SK-N-SH treated with all-trans-retinoic acid at 6 μM for 48 hours (cell line): ENCODE measurements around the gene RGMA.

ENCODE experiments used
- ATAC-seq: fragments of 200-7000 bp; cut with Tn5 transposase; 3 replicates; pipeline ENCODE4 v1.9.1; 2020; ENCODE audit warnings: mild to moderate bottlenecking, moderate library complexity
- ARNTL ChIP-seq: fragments of 450-650 bp; formaldehyde crosslinking; IDR thresholded peaks from 2 replicates; pipeline ENCODE4 v1.5.0; 2020; ENCODE audit warnings: low read depth, mild to moderate bottlenecking, moderate library complexity, borderline replicate concordance
- BACH2 ChIP-seq: fragments of 250-450 bp; sonication (Bioruptor Pico); IDR thresholded peaks from 2 replicates; pipeline ENCODE4 v1.9.0; 2021; ENCODE audit warnings: mild to moderate bottlenecking, borderline replicate concordance
- GLIS3 ChIP-seq: fragments of 250-450 bp; sonication (Bioruptor Pico); IDR thresholded peaks from 2 replicates; pipeline ENCODE4 v1.5.0; 2020; ENCODE audit warnings: mild to moderate bottlenecking, moderate library complexity
- ISL1 ChIP-seq: fragments of 250-450 bp; sonication (Bioruptor Pico); IDR thresholded peaks from 2 replicates; pipeline ENCODE4 v2.1.2; 2022; ENCODE audit warnings: mild to moderate bottlenecking, moderate library complexity
- OSR1 ChIP-seq: fragments of 250-450 bp; sonication (Bioruptor Pico); IDR thresholded peaks from 2 replicates; pipeline ENCODE4 v1.8.0; 2022; ENCODE audit warnings: moderate library complexity, mild to moderate bottlenecking, inconsistent platforms
- PPARA ChIP-seq: fragments of 250-450 bp; sonication (Bioruptor Pico); IDR thresholded peaks from 2 replicates; pipeline ENCODE4 v1.5.0; 2020; ENCODE audit warnings: mild to moderate bottlenecking, borderline replicate concordance
- RARB ChIP-seq: fragments of 250-450 bp; sonication (Bioruptor Pico); IDR thresholded peaks from 2 replicates; pipeline ENCODE4 v1.8.0; 2021; ENCODE audit warnings: mild to moderate bottlenecking, moderate library complexity
- SNAI2 ChIP-seq: fragments of 250-450 bp; sonication (Bioruptor Pico); IDR thresholded peaks from 2 replicates; pipeline ENCODE4 v1.5.0; 2020; ENCODE audit warnings: mild to moderate bottlenecking, moderate library complexity
- TOX ChIP-seq: fragments of 250-450 bp; sonication (Bioruptor Pico); IDR thresholded peaks from 2 replicates; pipeline ENCODE4 v1.8.0; 2021; ENCODE audit warnings: mild to moderate bottlenecking, moderate library complexity, borderline replicate concordance
- ZC3H10 ChIP-seq: fragments of 250-450 bp; sonication (Bioruptor Pico); IDR thresholded peaks from 2 replicates; pipeline ENCODE4 v1.5.1; 2021; ENCODE audit warnings: mild to moderate bottlenecking, moderate library complexity
- ZFP3 ChIP-seq: fragments of 250-450 bp; sonication (Bioruptor Pico); IDR thresholded peaks from 2 replicates; pipeline ENCODE4 v1.5.0; 2020; ENCODE audit warnings: mild to moderate bottlenecking, moderate library complexity
- ZNF70 ChIP-seq: fragments of 450-650 bp; formaldehyde crosslinking; IDR thresholded peaks from 2 replicates; pipeline ENCODE4 v1.5.0; 2020; ENCODE audit warnings: mild to moderate bottlenecking, moderate library complexity
- ZNF8 ChIP-seq: fragments of 450-650 bp; formaldehyde crosslinking; IDR thresholded peaks from 2 replicates; pipeline ENCODE4 v1.5.0; 2020; ENCODE audit warnings: mild to moderate bottlenecking, moderate library complexity
- TF ChIP-seq, protein P1 (sequence below): fragments of 250-450 bp; sonication (Bioruptor Pico); IDR thresholded peaks from 2 replicates; pipeline ENCODE4 v1.8.0; 2020; ENCODE audit warnings: mild to moderate bottlenecking, moderate library complexity, borderline replicate concordance
- TF ChIP-seq, protein P2 (sequence below): fragments of 250-450 bp; sonication (Bioruptor Pico); IDR thresholded peaks from 2 replicates; pipeline ENCODE4 v1.5.1; 2021; ENCODE audit warnings: mild to moderate bottlenecking, moderate library complexity
- TF ChIP-seq, protein P3 (sequence below): fragments of 250-450 bp; sonication (Bioruptor Pico); IDR thresholded peaks from 2 replicates; pipeline ENCODE4 v1.5.1; 2020; ENCODE audit warnings: low read depth, mild to moderate bottlenecking, moderate library complexity
- TF ChIP-seq, protein P4 (sequence below): fragments of 250-450 bp; sonication (Bioruptor Pico); IDR thresholded peaks from 2 replicates; pipeline ENCODE4 v1.8.0; 2021; ENCODE audit warnings: low read depth, mild to moderate bottlenecking, moderate library complexity, borderline replicate concordance
- TF ChIP-seq, protein P5 (sequence below): fragments of 250-450 bp; sonication (Bioruptor Pico); IDR thresholded peaks from 2 replicates; pipeline ENCODE4 v1.5.0; 2020; ENCODE audit warnings: mild to moderate bottlenecking, moderate library complexity

Gene RGMA

DNA sequence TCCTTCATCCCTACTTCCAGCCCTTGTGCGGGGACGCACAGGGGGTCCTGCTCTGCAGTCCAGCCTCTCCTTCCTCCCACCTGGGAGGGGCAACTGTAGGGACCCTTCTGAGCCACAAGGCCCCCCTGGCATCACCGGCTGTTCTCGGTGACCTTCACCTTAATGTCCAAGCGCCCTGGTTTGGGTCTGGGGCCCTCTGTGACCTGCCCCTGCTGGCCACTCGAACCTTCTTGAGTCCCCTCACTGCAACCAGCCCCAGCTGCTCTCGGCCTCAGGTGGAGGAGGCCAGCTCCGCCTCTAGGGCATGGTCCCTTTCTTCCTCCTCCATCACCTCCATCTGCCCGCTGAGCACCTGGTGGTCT is 57.9 kb downstream of the RGMA start:
- TF ChIP-seq GLIS3 (CRISPR knock-in tag) (no peak), SNAI2 (CRISPR knock-in tag) (no peak), BACH2 (no peak), ZC3H10 (CRISPR knock-in tag) (no peak), ISL1 (CRISPR knock-in tag) (no peak), ZFP3 (CRISPR knock-in tag) (no peak), PPARA (no peak)
- TF ChIP-seq, protein P1, sequence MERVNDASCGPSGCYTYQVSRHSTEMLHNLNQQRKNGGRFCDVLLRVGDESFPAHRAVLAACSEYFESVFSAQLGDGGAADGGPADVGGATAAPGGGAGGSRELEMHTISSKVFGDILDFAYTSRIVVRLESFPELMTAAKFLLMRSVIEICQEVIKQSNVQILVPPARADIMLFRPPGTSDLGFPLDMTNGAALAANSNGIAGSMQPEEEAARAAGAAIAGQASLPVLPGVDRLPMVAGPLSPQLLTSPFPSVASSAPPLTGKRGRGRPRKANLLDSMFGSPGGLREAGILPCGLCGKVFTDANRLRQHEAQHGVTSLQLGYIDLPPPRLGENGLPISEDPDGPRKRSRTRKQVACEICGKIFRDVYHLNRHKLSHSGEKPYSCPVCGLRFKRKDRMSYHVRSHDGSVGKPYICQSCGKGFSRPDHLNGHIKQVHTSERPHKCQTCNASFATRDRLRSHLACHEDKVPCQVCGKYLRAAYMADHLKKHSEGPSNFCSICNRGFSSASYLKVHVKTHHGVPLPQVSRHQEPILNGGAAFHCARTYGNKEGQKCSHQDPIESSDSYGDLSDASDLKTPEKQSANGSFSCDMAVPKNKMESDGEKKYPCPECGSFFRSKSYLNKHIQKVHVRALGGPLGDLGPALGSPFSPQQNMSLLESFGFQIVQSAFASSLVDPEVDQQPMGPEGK (CRISPR knock-in tag), result no peak
- TF ChIP-seq, protein P2, sequence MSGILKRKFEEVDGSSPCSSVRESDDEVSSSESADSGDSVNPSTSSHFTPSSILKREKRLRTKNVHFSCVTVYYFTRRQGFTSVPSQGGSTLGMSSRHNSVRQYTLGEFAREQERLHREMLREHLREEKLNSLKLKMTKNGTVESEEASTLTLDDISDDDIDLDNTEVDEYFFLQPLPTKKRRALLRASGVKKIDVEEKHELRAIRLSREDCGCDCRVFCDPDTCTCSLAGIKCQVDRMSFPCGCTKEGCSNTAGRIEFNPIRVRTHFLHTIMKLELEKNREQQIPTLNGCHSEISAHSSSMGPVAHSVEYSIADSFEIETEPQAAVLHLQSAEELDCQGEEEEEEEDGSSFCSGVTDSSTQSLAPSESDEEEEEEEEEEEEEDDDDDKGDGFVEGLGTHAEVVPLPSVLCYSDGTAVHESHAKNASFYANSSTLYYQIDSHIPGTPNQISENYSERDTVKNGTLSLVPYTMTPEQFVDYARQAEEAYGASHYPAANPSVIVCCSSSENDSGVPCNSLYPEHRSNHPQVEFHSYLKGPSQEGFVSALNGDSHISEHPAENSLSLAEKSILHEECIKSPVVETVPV (CRISPR knock-in tag), result no peak
- TF ChIP-seq, protein P3, sequence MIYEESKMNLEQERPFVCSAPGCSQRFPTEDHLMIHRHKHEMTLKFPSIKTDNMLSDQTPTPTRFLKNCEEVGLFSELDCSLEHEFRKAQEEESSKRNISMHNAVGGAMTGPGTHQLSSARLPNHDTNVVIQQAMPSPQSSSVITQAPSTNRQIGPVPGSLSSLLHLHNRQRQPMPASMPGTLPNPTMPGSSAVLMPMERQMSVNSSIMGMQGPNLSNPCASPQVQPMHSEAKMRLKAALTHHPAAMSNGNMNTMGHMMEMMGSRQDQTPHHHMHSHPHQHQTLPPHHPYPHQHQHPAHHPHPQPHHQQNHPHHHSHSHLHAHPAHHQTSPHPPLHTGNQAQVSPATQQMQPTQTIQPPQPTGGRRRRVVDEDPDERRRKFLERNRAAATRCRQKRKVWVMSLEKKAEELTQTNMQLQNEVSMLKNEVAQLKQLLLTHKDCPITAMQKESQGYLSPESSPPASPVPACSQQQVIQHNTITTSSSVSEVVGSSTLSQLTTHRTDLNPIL (CRISPR knock-in tag), result no peak
- no peak for ATAC-seq

DNA sequence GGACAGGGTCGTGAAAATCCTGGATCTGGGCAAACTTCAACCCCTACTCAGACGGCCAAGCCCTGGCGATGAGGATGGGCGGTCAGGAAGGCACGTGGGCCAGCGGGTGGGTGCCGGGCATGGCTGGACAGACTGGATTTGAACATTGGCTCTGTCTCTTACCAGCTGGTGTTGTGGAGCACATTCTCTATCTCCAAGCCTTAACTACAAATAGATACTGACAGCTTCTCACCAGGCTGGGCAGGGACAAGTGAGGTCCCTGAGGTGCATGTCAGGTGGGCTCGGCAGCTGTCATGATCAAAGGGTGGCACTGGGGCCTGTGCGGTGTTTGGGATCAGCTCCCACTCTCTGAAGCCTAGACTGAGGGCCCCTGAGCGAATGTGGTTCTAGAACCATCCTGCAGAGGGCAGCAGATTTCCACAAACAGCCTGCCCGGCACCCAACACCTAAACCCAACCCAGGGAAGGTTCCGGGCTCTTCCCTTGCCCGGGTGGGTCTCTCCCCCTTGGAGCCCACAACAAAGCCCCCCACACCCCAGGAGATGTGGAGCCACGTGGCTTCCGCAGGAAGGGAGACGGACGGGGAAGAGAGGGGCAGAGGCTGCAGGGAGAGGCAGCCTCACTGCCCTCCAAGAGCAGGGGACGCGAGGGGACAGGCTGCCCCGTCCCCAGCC is 58.4 kb downstream of the RGMA start:
- peak; percentile 87 for ATAC-seq
- TF ChIP-seq PPARA (no peak), ZNF8 (CRISPR knock-in tag) (no peak), OSR1 (CRISPR knock-in tag) (no peak), ZFP3 (CRISPR knock-in tag) (no peak), ZNF70 (CRISPR knock-in tag) (no peak), GLIS3 (CRISPR knock-in tag) (no peak), TOX (CRISPR knock-in tag) (no peak), ARNTL (CRISPR knock-in tag) (no peak), ISL1 (CRISPR knock-in tag) (no peak), RARB (no peak)
- TF ChIP-seq, protein P2 (CRISPR knock-in tag), result no peak

DNA sequence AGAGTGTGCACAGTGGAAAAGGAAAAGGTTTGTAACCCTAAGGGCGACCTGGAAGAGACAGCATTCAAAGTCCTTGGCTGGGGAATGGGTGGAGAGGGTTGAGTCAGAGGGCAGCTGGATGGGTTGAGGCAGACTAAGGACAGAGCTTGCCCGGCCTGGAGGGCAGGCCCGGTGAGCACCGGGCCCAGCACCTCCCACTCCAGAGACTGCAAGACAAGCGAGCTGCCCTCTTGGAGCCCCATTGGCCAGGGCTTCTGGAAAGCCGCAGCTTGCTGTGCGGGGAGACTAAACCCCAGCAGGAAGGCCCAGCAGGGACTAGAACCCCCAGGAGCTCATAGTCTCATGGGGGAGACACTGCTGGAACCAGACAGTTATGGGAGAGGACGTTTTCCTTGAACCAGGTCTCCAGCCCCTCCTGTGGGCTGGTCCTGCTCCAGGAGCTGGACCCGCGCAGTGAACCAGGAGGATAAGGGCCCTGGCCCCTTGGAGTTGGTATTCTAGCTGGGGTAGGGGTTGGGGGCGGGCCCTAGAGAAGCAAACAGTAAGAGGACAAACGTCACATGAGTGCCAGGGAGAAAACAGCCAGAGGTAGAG is 59.1 kb downstream of the RGMA start:
- peak; percentile 52 for ATAC-seq
- TF ChIP-seq, protein P2 (CRISPR knock-in tag), result no peak
- no peak for TF ChIP-seq ZNF8 (CRISPR knock-in tag)
- no peak for TF ChIP-seq ARNTL (CRISPR knock-in tag)
- TF ChIP-seq, protein P1 (CRISPR knock-in tag), result no peak
- TF ChIP-seq, protein P4, sequence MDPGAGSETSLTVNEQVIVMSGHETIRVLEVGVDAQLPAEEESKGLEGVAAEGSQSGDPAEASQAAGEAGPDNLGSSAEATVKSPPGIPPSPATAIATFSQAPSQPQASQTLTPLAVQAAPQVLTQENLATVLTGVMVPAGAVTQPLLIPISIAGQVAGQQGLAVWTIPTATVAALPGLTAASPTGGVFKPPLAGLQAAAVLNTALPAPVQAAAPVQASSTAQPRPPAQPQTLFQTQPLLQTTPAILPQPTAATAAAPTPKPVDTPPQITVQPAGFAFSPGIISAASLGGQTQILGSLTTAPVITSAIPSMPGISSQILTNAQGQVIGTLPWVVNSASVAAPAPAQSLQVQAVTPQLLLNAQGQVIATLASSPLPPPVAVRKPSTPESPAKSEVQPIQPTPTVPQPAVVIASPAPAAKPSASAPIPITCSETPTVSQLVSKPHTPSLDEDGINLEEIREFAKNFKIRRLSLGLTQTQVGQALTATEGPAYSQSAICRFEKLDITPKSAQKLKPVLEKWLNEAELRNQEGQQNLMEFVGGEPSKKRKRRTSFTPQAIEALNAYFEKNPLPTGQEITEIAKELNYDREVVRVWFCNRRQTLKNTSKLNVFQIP (CRISPR knock-in tag), result no peak
- no peak for TF ChIP-seq ZFP3 (CRISPR knock-in tag)
- TF ChIP-seq, protein P5, sequence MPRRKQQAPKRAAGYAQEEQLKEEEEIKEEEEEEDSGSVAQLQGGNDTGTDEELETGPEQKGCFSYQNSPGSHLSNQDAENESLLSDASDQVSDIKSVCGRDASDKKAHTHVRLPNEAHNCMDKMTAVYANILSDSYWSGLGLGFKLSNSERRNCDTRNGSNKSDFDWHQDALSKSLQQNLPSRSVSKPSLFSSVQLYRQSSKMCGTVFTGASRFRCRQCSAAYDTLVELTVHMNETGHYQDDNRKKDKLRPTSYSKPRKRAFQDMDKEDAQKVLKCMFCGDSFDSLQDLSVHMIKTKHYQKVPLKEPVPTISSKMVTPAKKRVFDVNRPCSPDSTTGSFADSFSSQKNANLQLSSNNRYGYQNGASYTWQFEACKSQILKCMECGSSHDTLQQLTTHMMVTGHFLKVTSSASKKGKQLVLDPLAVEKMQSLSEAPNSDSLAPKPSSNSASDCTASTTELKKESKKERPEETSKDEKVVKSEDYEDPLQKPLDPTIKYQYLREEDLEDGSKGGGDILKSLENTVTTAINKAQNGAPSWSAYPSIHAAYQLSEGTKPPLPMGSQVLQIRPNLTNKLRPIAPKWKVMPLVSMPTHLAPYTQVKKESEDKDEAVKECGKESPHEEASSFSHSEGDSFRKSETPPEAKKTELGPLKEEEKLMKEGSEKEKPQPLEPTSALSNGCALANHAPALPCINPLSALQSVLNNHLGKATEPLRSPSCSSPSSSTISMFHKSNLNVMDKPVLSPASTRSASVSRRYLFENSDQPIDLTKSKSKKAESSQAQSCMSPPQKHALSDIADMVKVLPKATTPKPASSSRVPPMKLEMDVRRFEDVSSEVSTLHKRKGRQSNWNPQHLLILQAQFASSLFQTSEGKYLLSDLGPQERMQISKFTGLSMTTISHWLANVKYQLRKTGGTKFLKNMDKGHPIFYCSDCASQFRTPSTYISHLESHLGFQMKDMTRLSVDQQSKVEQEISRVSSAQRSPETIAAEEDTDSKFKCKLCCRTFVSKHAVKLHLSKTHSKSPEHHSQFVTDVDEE, result no peak
- no peak for TF ChIP-seq ZNF70 (CRISPR knock-in tag)
- TF ChIP-seq OSR1 (CRISPR knock-in tag), result no peak
- TF ChIP-seq PPARA, result no peak
